Measurements from ENCODE around the gene CEP112.

DNA sequence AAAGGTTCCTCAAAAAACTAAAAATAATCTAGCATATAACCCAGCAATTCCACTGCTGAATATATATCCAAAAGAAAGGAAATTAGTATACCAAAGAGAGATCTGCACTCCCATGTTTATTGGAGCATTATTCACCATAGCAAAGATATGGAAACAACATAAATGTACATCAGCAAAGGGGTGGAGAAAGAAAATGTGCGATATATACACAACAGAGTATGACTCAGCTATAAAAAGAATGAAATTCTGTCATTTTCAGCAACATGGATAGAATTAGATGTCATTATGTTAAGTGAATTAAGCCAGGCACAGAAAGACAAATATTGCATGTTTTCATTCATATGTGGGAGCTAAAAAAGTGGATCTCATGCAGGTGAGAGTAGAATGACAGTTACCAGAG lies 350.8 kb downstream of the CEP112 start:
- TF ChIP-seq POLR2A (IDR thresholded peaks at IDR 0.05; ENCODE audit: low read length) (no peak), GATA1 (IDR thresholded peaks at IDR 0.05; ENCODE audit: low read depth, low read length) (no peak)

Data from erythroblast (primary cell).